GM23338 (cell line): ENCODE data around the gene UHRF1. TPM values are rescaled to one million over a fixed set of nuclear protein-coding genes. Genes with fewer than 3 reads are reported as not detected.

Source experiments
- ATAC-seq: fragments of 200-7000 bp; cut with Tn5 transposase; 3 replicates; pipeline ENCODE4 v1.9.1; 2020
- DNase-seq: peaks from one replicate; pipeline ENCODE4 v3.0.0-alpha.2; 2015; ENCODE audit warnings: low spot score
- H2AFZ ChIP-seq: fragments of 200-600 bp; sonication (generic); 2 replicates; pipeline ENCODE4 v1.8.0; 2016; ENCODE audit warnings: antibody characterized with exemption, mild to moderate bottlenecking, moderate library complexity
- H3F3A ChIP-seq: fragments of 200-600 bp; sonication (generic); replicated peaks from 2 replicates; pipeline ENCODE4 v1.8.0; 2017; ENCODE audit warnings: antibody characterized with exemption, mixed run types, low read depth
- H3K27ac ChIP-seq: fragments of 200-600 bp; sonication (generic); 2 replicates; pipeline ENCODE4 v1.6.1; 2016; ENCODE audit warnings: low read depth
- H3K27me3 ChIP-seq: fragments of 200-600 bp; sonication (generic); 2 replicates; pipeline ENCODE4 v1.8.0; 2016; ENCODE audit warnings: mild to moderate bottlenecking, mixed run types, moderate library complexity; ENCODE audit not compliant: insufficient read depth
- H3K36me3 ChIP-seq: fragments of 200-600 bp; sonication (generic); 2 replicates; pipeline ENCODE4 v1.8.0; 2016; ENCODE audit warnings: mild to moderate bottlenecking; ENCODE audit not compliant: insufficient read depth
- H3K4me1 ChIP-seq: fragments of 200-600 bp; sonication (generic); 2 replicates; pipeline ENCODE4 v1.8.0; 2016; ENCODE audit warnings: mild to moderate bottlenecking, moderate library complexity; ENCODE audit not compliant: insufficient read depth
- H3K4me2 ChIP-seq: fragments of 200-600 bp; sonication (generic); 2 replicates; pipeline ENCODE4 v1.7.1; 2017; ENCODE audit warnings: mixed run types
- H3K4me3 ChIP-seq: fragments of 200-600 bp; sonication (generic); 2 replicates; pipeline ENCODE4 v1.6.1; 2016; ENCODE audit warnings: mixed run types
- H3K79me2 ChIP-seq: fragments of 200-600 bp; sonication (generic); replicated peaks from 2 replicates; pipeline ENCODE4 v1.8.0; 2017; ENCODE audit warnings: mild to moderate bottlenecking; ENCODE audit not compliant: insufficient read depth
- H3K9me2 ChIP-seq: fragments of 200-600 bp; sonication (generic); 2 replicates; pipeline ENCODE4 v1.8.0; 2017; ENCODE audit not compliant: insufficient read depth
- H4K20me1 ChIP-seq: fragments of 200-600 bp; sonication (generic); replicated peaks from 2 replicates; pipeline ENCODE4 v1.8.0; 2017; ENCODE audit warnings: mild to moderate bottlenecking; ENCODE audit not compliant: insufficient read depth
- H3K27ac Mint-ChIP-seq: 2 replicates; pipeline ENCODE4 v1.8.0; 2020; ENCODE audit warnings: inconsistent platforms, mild to moderate bottlenecking, moderate library complexity, mixed read lengths
- H3K27me3 Mint-ChIP-seq: 3 replicates; pipeline ENCODE4 v1.8.0; 2022; ENCODE audit warnings: low read depth, mild to moderate bottlenecking, moderate library complexity, mixed read lengths, inconsistent platforms; ENCODE audit not compliant: insufficient read depth, poor library complexity
- H3K36me3 Mint-ChIP-seq: 3 replicates; pipeline ENCODE4 v1.8.0; 2021; ENCODE audit warnings: low read depth, mild to moderate bottlenecking, inconsistent platforms, moderate library complexity, mixed read lengths
- H3K4me1 Mint-ChIP-seq: 3 replicates; pipeline ENCODE4 v1.8.0; 2020; ENCODE audit warnings: mild to moderate bottlenecking, inconsistent platforms, mixed read lengths
- H3K4me3 Mint-ChIP-seq: 3 replicates; pipeline ENCODE4 v1.8.0; 2021; ENCODE audit warnings: moderate library complexity, mild to moderate bottlenecking, inconsistent platforms, mixed read lengths
- H3K9me3 Mint-ChIP-seq: 3 replicates; pipeline ENCODE4 v1.8.0; 2020; ENCODE audit warnings: moderate library complexity, mild to moderate bottlenecking, inconsistent platforms, mixed read lengths
- CREB1 ChIP-seq: fragments of 250-450 bp; sonication (Bioruptor Pico); IDR thresholded peaks from 2 replicates; pipeline ENCODE4 v1.5.0; 2020; ENCODE audit warnings: low read depth, mild to moderate bottlenecking, moderate library complexity
- ETS1 ChIP-seq: IDR thresholded peaks from 2 replicates; pipeline ENCODE4 v1.6.1; 2016; ENCODE audit warnings: antibody characterized with exemption
- EZH2 ChIP-seq: fragments of 200-600 bp; sonication (generic); IDR thresholded peaks from one replicate; pipeline ENCODE4 v1.8.0; 2017; ENCODE audit warnings: antibody characterized with exemption, mild to moderate bottlenecking, low read depth; ENCODE audit not compliant: unreplicated experiment
- EZH2phosphoT487 ChIP-seq: fragments of 200-600 bp; sonication (generic); IDR thresholded peaks from one replicate; pipeline ENCODE4 v1.8.1; 2018; ENCODE audit warnings: antibody characterized with exemption; ENCODE audit not compliant: unreplicated experiment
- JUNB ChIP-seq: IDR thresholded peaks from one replicate; pipeline ENCODE4 v1.6.1; 2016; ENCODE audit warnings: antibody characterized with exemption; ENCODE audit not compliant: unreplicated experiment
- NANOG ChIP-seq: IDR thresholded peaks from 2 replicates; pipeline ENCODE4 v1.6.1; 2016; ENCODE audit warnings: antibody characterized with exemption, borderline replicate concordance
- STAT1 ChIP-seq: IDR thresholded peaks from one replicate; pipeline ENCODE4 v1.6.1; 2016; ENCODE audit warnings: antibody characterized with exemption; ENCODE audit not compliant: unreplicated experiment
- ZNF114 ChIP-seq: fragments of 250-450 bp; sonication (Bioruptor Pico); IDR thresholded peaks from 2 replicates; pipeline ENCODE4 v1.5.0; 2020; ENCODE audit warnings: mild to moderate bottlenecking, moderate library complexity
- ZNF331 ChIP-seq: fragments of 250-450 bp; sonication (Bioruptor Pico); IDR thresholded peaks from 2 replicates; pipeline ENCODE4 v1.5.0; 2020; ENCODE audit warnings: low read depth, mild to moderate bottlenecking, moderate library complexity
- polyA plus RNA-seq: library from polyadenylated mRNA; unstranded; fragments of >200 nt; fragmentation: Nextera tagmentation; extraction: Ambion mirVana; gene quantifications from 2 replicates; pipeline ENCODE4 v1.2.1, GENCODE V29; 2016
- total RNA-seq: library from RNA; depleted of rRNA; stranded (reverse); fragments of >200 nt; shearing (Covaris generic); gene quantifications from 2 replicates; pipeline ENCODE4 v1.2.3, GENCODE V29; 2014
- TF ChIP-seq, protein P1 (sequence below): fragments of 250-450 bp; sonication (Bioruptor Pico); IDR thresholded peaks from 2 replicates; pipeline ENCODE4 v1.5.0; 2020; ENCODE audit warnings: mild to moderate bottlenecking, moderate library complexity
- TF ChIP-seq, protein P2 (sequence below): IDR thresholded peaks from one replicate; pipeline ENCODE4 v1.6.1; 2018; ENCODE audit warnings: antibody characterized with exemption; ENCODE audit not compliant: unreplicated experiment

Gene UHRF1
- total and polyA plus RNA-seq, 2 experiments from 2014 or later: 20.3 to 45.7 TPM

DNA sequence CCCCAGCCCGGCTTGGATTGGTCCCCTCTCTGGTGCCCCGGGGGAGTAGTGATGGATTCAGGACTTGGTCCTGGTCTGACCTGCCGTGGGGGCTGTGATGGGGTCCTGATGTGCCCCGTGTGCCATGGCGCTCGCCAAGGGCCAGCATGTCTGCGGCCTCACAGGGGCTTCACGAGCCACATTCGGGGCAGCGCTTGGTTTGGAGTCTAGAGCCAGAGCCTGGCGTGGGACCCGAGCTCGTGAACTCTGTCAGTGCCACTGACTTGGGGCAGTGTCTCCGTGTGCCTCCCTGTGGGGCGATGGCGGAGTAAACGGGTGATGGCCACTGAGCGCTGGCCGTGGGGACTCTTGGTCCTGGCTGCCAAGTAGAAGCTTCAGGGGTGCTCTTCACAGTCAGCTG, 76.8 kb downstream of the UHRF1 start:
- H3K27ac Mint-ChIP-seq: no peak overlapping the region
- H3K27me3 ChIP-seq: no peaks in the 10 kb centered on the region

More for the DNA sequence above, 76.8 kb downstream of the UHRF1 start:
- Histone ChIP-seq H3K4me2 (no peak overlapping the region), H3K36me3 (no peaks in the 10 kb centered on the region), H3K4me1 (no peaks in the 10 kb centered on the region), H3K79me2 (peaks cover 94% of the 10 kb centered on the region), H2AFZ (no peak overlapping the region), H3K4me3 (no peak overlapping the region), H3F3A (no peaks in the 10 kb centered on the region), H3K9me2 (no peaks in the 10 kb centered on the region), H4K20me1 (peaks cover 17% of the 10 kb centered on the region), H3K27ac (no peak overlapping the region)
- peaks cover 42% of the 10 kb centered on the region for H3K4me1 Mint-ChIP-seq
- ATAC-seq (no peak), DNase-seq (no peak)
- H3K9me3 Mint-ChIP-seq: no peaks in the 10 kb centered on the region
- no peaks in the 10 kb centered on the region for H3K36me3 Mint-ChIP-seq
- TF ChIP-seq ETS1 (no peak), EZH2phosphoT487 (no peak), STAT1 (no peak), ZNF114 (CRISPR knock-in tag) (no peak), ZNF331 (no peak), CREB1 (CRISPR knock-in tag) (no peak), EZH2 (no peak), NANOG (no peak), JUNB (no peak)
- TF ChIP-seq, protein P1, sequence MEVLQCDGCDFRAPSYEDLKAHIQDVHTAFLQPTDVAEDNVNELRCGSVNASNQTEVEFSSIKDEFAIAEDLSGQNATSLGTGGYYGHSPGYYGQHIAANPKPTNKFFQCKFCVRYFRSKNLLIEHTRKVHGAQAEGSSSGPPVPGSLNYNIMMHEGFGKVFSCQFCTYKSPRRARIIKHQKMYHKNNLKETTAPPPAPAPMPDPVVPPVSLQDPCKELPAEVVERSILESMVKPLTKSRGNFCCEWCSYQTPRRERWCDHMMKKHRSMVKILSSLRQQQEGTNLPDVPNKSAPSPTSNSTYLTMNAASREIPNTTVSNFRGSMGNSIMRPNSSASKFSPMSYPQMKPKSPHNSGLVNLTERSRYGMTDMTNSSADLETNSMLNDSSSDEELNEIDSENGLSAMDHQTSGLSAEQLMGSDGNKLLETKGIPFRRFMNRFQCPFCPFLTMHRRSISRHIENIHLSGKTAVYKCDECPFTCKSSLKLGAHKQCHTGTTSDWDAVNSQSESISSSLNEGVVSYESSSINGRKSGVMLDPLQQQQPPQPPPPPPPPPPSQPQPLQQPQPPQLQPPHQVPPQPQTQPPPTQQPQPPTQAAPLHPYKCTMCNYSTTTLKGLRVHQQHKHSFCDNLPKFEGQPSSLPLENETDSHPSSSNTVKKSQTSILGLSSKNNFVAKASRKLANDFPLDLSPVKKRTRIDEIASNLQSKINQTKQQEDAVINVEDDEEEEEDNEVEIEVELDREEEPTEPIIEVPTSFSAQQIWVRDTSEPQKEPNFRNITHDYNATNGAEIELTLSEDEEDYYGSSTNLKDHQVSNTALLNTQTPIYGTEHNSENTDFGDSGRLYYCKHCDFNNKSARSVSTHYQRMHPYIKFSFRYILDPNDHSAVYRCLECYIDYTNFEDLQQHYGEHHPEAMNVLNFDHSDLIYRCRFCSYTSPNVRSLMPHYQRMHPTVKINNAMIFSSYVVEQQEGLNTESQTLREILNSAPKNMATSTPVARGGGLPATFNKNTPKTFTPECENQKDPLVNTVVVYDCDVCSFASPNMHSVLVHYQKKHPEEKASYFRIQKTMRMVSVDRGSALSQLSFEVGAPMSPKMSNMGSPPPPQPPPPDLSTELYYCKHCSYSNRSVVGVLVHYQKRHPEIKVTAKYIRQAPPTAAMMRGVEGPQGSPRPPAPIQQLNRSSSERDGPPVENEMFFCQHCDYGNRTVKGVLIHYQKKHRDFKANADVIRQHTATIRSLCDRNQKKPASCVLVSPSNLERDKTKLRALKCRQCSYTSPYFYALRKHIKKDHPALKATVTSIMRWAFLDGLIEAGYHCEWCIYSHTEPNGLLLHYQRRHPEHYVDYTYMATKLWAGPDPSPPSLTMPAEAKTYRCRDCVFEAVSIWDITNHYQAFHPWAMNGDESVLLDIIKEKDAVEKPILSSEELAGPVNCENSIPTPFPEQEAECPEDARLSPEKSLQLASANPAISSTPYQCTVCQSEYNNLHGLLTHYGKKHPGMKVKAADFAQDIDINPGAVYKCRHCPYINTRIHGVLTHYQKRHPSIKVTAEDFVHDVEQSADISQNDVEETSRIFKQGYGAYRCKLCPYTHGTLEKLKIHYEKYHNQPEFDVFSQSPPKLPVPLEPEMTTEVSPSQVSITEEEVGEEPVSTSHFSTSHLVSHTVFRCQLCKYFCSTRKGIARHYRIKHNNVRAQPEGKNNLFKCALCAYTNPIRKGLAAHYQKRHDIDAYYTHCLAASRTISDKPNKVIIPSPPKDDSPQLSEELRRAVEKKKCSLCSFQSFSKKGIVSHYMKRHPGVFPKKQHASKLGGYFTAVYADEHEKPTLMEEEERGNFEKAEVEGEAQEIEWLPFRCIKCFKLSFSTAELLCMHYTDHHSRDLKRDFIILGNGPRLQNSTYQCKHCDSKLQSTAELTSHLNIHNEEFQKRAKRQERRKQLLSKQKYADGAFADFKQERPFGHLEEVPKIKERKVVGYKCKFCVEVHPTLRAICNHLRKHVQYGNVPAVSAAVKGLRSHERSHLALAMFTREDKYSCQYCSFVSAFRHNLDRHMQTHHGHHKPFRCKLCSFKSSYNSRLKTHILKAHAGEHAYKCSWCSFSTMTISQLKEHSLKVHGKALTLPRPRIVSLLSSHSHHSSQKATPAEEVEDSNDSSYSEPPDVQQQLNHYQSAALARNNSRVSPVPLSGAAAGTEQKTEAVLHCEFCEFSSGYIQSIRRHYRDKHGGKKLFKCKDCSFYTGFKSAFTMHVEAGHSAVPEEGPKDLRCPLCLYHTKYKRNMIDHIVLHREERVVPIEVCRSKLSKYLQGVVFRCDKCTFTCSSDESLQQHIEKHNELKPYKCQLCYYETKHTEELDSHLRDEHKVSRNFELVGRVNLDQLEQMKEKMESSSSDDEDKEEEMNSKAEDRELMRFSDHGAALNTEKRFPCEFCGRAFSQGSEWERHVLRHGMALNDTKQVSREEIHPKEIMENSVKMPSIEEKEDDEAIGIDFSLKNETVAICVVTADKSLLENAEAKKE (CRISPR knock-in tag): no peak
- TF ChIP-seq, protein P2, sequence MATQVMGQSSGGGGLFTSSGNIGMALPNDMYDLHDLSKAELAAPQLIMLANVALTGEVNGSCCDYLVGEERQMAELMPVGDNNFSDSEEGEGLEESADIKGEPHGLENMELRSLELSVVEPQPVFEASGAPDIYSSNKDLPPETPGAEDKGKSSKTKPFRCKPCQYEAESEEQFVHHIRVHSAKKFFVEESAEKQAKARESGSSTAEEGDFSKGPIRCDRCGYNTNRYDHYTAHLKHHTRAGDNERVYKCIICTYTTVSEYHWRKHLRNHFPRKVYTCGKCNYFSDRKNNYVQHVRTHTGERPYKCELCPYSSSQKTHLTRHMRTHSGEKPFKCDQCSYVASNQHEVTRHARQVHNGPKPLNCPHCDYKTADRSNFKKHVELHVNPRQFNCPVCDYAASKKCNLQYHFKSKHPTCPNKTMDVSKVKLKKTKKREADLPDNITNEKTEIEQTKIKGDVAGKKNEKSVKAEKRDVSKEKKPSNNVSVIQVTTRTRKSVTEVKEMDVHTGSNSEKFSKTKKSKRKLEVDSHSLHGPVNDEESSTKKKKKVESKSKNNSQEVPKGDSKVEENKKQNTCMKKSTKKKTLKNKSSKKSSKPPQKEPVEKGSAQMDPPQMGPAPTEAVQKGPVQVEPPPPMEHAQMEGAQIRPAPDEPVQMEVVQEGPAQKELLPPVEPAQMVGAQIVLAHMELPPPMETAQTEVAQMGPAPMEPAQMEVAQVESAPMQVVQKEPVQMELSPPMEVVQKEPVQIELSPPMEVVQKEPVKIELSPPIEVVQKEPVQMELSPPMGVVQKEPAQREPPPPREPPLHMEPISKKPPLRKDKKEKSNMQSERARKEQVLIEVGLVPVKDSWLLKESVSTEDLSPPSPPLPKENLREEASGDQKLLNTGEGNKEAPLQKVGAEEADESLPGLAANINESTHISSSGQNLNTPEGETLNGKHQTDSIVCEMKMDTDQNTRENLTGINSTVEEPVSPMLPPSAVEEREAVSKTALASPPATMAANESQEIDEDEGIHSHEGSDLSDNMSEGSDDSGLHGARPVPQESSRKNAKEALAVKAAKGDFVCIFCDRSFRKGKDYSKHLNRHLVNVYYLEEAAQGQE: no peak
- H3K4me3 Mint-ChIP-seq: no peak overlapping the region
- peaks cover 12% of the 10 kb centered on the region for H3K27me3 Mint-ChIP-seq
